ENCODE data around the gene RELA. TPM values are rescaled to one million over a fixed set of nuclear protein-coding genes. Genes with fewer than 3 reads are reported as not detected.
A peak's percentile ranks its signal among the peaks of the same experiment; 100 is the strongest.

The RELA gene
- polyA plus RNA-seq, 1 of the 3 experiments (the other 2 are of a cell fraction), result 49.5 TPM

- DNase-seq, result no peak
- H3K27ac ChIP-seq (ENCODE audit: low read depth in 2 of 2, low read length in 1 of 2), result no peak overlapping the region
- H3F3A ChIP-seq (replicated peaks; ENCODE audit: insufficient read depth), result peaks cover 4% of the 10 kb centered on the region
- peaks cover 92% of the 10 kb centered on the region for H3K79me2 ChIP-seq (ENCODE audit: insufficient read depth)
- TF ChIP-seq REST (IDR thresholded peaks at IDR 0.05; ENCODE audit: low read depth, low read length), result no peak
- TF ChIP-seq ZBTB33 (IDR thresholded peaks at IDR 0.05; ENCODE audit: borderline replicate concordance, low read depth), result no peak
- no peak for TF ChIP-seq CHD2 (IDR thresholded peaks at IDR 0.05; ENCODE audit: low read length, partially characterized antibody)
- no peak for TF ChIP-seq GATA2 (CRISPR knock-in tag; IDR thresholded peaks at IDR 0.05)
- no peak for TF ChIP-seq USF1 (IDR thresholded peaks at IDR 0.05; ENCODE audit: borderline replicate concordance, low read depth)
- no peak for TF ChIP-seq RFX5 (IDR thresholded peaks at IDR 0.05; ENCODE audit: low read length)
- no peak for TF ChIP-seq YY1 (IDR thresholded peaks at IDR 0.05; ENCODE audit: low read depth)
- WGBS (ENCODE audit: low lambda C conversion rate), result no CpG with 5 or more reads among the region's 7 CpGs
- H3K4me2 ChIP-seq, result peak overlapping the region; percentile 85
- peaks cover 33% of the 10 kb centered on the region for H4K20me1 ChIP-seq (ENCODE audit: insufficient read depth)
- H3K9ac ChIP-seq, result peak overlapping the region; percentile 93; the same call in 1 of the 2 replicates
- H2AFZ ChIP-seq (ENCODE audit: low read depth), result no peak overlapping the region
- H3K4me3 ChIP-seq (ENCODE audit: low read depth in 2 of 2, low read length in 1 of 2), result peak overlapping the region; percentile 58 to 87
- CTCF ChIA-PET, result interaction anchor here (0.7 to 2.8 kb wide), 8 partner anchors 8 to 205 kb away, joined by 3 to 14 read pairs (median 4); partner anchors contain the start of genes SIPA1 and ZNRD2
- no peaks in the 10 kb centered on the region for H3K9me3 ChIP-seq
- POLR2A ChIA-PET, result no interaction called here
- no peaks in the 10 kb centered on the region for H3K27me3 ChIP-seq (ENCODE audit: insufficient read depth)
- peaks cover 25 to 38% of the 10 kb centered on the region in 2 experiments; a peak in 3 of 4 replicates for H3K4me1 ChIP-seq (ENCODE audit: control insufficient read depth in 1 of 2, insufficient read depth in 2 of 2, low read depth in 1 of 2, low read length in 1 of 2)
- no peaks in the 10 kb centered on the region for H3K9me2 ChIP-seq
- H3K36me3 ChIP-seq (replicated peaks in 1 of 2; ENCODE audit: control insufficient read depth in 1 of 2, insufficient read depth in 2 of 2, low read length in 1 of 2), result peaks cover 0 to 24% of the 10 kb centered on the region in 2 experiments
These were observed 50.0 kb downstream of the RELA start for GRCh38 chr11:65612691-65613090.
